RWPE2 (cell line): ENCODE measurements around the gene FOXO3.

Source experiments
- ATAC-seq: fragments of 200-7000 bp; cut with Tn5 transposase; 3 replicates; pipeline ENCODE4 v1.9.1; 2021; ENCODE audit warnings: low read depth
- DNase-seq: peaks from one replicate; pipeline ENCODE4 v3.0.0-alpha.2; 2020; ENCODE audit warnings: low spot score
- H3K27ac ChIP-seq: fragments of 450-650 bp; 2 replicates; pipeline ENCODE4 v1.5.1; 2017; ENCODE audit warnings: mild to moderate bottlenecking; ENCODE audit not compliant: poor library complexity, severe bottlenecking
- H3K27me3 ChIP-seq: fragments of 250-450 bp; sonication (Bioruptor Pico); 2 replicates; pipeline ENCODE4 v1.5.1; 2021; ENCODE audit warnings: mild to moderate bottlenecking, moderate library complexity; ENCODE audit not compliant: insufficient read depth, poor library complexity, severe bottlenecking
- H3K36me3 ChIP-seq: fragments of 250-450 bp; sonication (Bioruptor Pico); 2 replicates; pipeline ENCODE4 v1.5.1; 2020; ENCODE audit warnings: low read depth, mild to moderate bottlenecking, moderate library complexity
- H3K4me1 ChIP-seq: fragments of 250-450 bp; sonication (Bioruptor Pico); 2 replicates; pipeline ENCODE4 v1.5.1; 2021; ENCODE audit warnings: mild to moderate bottlenecking, moderate library complexity; ENCODE audit not compliant: insufficient read depth, poor library complexity, severe bottlenecking
- H3K4me3 ChIP-seq: fragments of 250-450 bp; sonication (Bioruptor Pico); 2 replicates; pipeline ENCODE4 v1.5.1; 2021; ENCODE audit warnings: mild to moderate bottlenecking, moderate library complexity; ENCODE audit not compliant: severe bottlenecking
- H3K9me3 ChIP-seq: fragments of 250-450 bp; sonication (Bioruptor Pico); 2 replicates; pipeline ENCODE4 v1.5.1; 2021; ENCODE audit warnings: mild to moderate bottlenecking, moderate library complexity; ENCODE audit not compliant: severe bottlenecking
- TF ChIP-seq, protein P1 (sequence below): fragments of 450-650 bp; IDR thresholded peaks from one replicate; pipeline ENCODE4 v1.5.1; 2017; ENCODE audit warnings: mild to moderate bottlenecking, moderate library complexity; ENCODE audit not compliant: poor library complexity, severe bottlenecking

Gene FOXO3

DNA sequence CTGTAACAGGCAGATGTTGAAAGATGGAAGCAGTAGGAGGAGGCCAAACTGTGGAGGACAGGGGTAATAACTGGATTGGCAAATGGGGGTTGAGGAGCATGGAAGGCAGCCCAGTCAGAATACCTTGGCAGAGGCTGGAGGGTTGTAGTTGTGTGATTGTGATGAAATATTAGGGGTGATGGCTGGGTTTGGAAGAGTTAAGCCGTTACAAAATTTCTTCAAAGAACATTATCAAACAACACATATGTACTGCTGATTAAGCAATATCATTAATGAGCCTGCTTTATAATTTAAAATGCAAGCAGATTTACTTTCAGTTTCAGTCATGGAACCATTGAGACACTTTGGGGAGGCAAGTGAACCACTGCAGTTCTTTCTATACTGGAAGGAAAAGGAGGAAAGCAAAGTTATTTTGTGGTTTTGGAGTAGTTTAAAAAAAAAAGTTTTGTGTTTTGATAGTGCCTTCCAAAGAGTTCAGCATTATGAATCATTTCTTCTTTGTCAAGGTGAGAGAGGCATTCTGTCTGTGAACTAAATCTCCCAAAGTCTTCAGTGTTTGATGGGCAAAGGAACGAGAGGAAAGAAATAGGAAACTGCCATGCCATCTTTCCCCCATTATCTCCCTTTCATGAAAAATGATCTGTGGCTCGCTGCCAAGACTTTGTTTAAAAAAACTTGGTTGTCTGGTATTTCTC is 20.7 kb downstream of the FOXO3 start:
- H3K9me3 ChIP-seq: no peaks in the 10 kb centered on the region
- H3K4me1 ChIP-seq: peaks cover 39% of the 10 kb centered on the region
- H3K36me3 ChIP-seq: peaks cover 17% of the 10 kb centered on the region
- H3K27ac ChIP-seq: peak overlapping the region; percentile 77
- no peak overlapping the region for H3K4me3 ChIP-seq
- TF ChIP-seq, protein P1, sequence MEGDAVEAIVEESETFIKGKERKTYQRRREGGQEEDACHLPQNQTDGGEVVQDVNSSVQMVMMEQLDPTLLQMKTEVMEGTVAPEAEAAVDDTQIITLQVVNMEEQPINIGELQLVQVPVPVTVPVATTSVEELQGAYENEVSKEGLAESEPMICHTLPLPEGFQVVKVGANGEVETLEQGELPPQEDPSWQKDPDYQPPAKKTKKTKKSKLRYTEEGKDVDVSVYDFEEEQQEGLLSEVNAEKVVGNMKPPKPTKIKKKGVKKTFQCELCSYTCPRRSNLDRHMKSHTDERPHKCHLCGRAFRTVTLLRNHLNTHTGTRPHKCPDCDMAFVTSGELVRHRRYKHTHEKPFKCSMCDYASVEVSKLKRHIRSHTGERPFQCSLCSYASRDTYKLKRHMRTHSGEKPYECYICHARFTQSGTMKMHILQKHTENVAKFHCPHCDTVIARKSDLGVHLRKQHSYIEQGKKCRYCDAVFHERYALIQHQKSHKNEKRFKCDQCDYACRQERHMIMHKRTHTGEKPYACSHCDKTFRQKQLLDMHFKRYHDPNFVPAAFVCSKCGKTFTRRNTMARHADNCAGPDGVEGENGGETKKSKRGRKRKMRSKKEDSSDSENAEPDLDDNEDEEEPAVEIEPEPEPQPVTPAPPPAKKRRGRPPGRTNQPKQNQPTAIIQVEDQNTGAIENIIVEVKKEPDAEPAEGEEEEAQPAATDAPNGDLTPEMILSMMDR: no peak
- ATAC-seq: peak; percentile 76
- DNase-seq: no peak
- no peaks in the 10 kb centered on the region for H3K27me3 ChIP-seq

DNA sequence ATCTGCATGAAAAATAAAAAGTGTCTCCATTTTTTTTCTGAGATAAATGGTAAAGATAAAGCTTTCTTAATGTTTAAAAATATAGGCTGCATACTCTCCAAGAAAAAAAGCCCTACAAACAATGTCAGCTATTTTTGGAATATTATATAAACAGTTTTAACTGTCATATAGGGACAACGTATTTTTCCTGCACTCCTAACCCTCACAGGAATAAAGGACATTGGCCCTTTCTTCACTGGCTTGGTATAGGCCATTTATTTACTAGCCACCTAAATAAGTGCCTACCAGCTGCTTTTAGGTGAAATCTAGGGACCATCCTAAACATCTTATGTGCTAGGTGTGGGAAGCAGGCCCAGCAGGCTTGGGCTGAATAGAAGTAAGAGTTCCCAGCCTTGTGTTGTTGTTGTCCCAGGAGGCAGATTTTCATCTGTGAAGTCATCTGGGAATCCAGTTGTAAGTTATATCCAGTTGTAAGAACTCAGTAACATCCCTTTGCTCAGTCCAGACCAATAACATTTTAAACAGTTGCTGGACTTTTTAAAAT is 21.3 kb downstream of the FOXO3 start:
- Histone ChIP-seq H3K4me1 (peaks cover 43% of the 10 kb centered on the region), H3K27ac (peak overlapping the region; percentile 77), H3K27me3 (no peaks in the 10 kb centered on the region), H3K9me3 (no peaks in the 10 kb centered on the region), H3K4me3 (no peak overlapping the region), H3K36me3 (peaks cover 17% of the 10 kb centered on the region; the same call in 1 of the 2 replicates)
- no peak for DNase-seq
- TF ChIP-seq, protein P1: no peak
- no peak for ATAC-seq

DNA sequence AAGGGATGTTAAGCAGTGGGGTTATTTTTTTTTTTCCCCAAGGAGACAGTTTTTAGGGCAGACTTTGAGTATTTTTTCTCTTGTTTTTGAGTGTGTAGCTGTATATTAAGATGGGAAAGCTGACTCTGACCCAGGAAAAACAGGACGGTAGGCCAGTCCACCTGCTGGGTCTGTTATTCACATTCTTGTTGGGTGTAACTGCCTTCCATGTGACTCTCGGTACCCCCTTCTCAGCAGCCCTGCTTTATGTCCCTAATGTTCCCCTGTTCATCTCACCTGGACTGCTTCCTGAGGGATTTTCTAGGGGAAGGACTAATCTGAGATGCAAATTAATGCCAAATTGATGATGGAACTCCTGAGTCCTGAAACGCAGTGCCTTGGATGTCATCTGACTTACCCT is 21.9 kb downstream of the FOXO3 start:
- no peak for DNase-seq
- peak overlapping the region; percentile 77 for H3K27ac ChIP-seq

DNA sequence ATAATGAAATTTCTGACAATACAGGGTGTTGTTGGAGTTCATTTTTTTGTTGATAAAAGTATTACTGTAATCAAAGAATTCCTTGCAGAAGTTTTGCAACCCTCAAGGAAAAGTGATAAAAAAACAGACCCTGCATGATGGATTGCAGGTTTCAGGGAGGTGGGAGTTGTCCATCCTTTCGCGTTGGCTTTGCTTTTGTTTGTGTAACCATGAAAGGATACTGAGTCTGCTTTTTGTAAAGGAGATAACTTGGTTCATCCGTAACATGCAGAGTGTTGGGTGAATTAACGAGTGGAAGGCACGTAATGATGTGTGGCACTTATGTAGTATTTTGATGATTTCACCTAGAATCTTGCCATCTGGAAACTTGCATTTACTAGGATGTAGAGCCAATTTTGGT is 23.6 kb downstream of the FOXO3 start:
- Histone ChIP-seq H3K36me3 (peaks cover 5% of the 10 kb centered on the region), H3K27ac (no peak overlapping the region), H3K4me1 (peaks cover 56% of the 10 kb centered on the region), H3K9me3 (no peaks in the 10 kb centered on the region), H3K27me3 (no peaks in the 10 kb centered on the region), H3K4me3 (no peak overlapping the region)
- no peak for DNase-seq
- ATAC-seq: no peak
- TF ChIP-seq, protein P1: no peak

More for the DNA sequence above, 21.9 kb downstream of the FOXO3 start:
- H3K9me3 ChIP-seq: no peaks in the 10 kb centered on the region
- ATAC-seq: no peak
- H3K4me3 ChIP-seq: no peak overlapping the region
- TF ChIP-seq, protein P1: no peak
- H3K4me1 ChIP-seq: peaks cover 49% of the 10 kb centered on the region
- H3K36me3 ChIP-seq: peaks cover 15% of the 10 kb centered on the region; the same call in 1 of the 2 replicates
- H3K27me3 ChIP-seq: no peaks in the 10 kb centered on the region

DNA sequence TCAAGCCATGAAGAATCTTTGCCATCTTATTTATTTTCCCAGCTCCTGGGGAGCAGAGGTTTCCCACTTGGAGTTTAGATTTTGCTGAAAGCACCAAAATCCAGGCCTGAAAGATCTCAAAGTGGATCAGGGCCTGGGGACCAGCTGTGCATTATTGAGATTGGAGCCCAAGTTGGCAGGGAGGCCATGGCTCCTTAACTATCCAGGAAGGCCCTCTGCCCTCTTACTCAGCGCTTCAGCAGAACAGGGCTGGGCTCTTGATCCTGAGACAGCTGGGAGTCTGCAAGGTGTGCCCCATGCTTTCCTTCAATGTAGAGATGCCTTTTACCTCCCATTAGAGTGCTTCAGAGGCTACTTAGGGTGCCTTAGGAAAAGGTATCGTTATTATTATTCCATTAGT is 24.6 kb downstream of the FOXO3 start:
- Histone ChIP-seq H3K36me3 (peaks cover 12% of the 10 kb centered on the region), H3K4me1 (peaks cover 64% of the 10 kb centered on the region), H3K27me3 (no peaks in the 10 kb centered on the region), H3K9me3 (no peaks in the 10 kb centered on the region), H3K4me3 (no peak overlapping the region), H3K27ac (peak overlapping the region; percentile 93)
- DNase-seq: no peak
- ATAC-seq: no peak
- TF ChIP-seq, protein P1: no peak
